Fibroblast of skin of abdomen (primary cell): ENCODE data around the gene PLEKHN1. TPM values are rescaled to one million over a fixed set of nuclear protein-coding genes. Genes with fewer than 3 reads are reported as not detected.

ENCODE experiments used
- DNase-seq: peaks from one replicate; pipeline ENCODE4 v3.0.0-alpha.2; 2013
- polyA plus RNA-seq, 2 experiments: library from polyadenylated mRNA; unstranded; fragments of 120-200 nt; gene quantifications; one replicate each; pipeline ENCODE4 v1.2.1, GENCODE V29; 2013; ENCODE audit not compliant: insufficient read length in 2 of 2

Gene PLEKHN1
- 0.62 TPM for polyA plus RNA-seq (2013, experiment 1 of 2; ENCODE audit: insufficient read length)
- polyA plus RNA-seq (2013, experiment 2 of 2; ENCODE audit: insufficient read length): 0.94 TPM

- DNase-seq: no peak
These were observed at the start of gene PLEKHN1 for GRCh38 chr1:966135-966703. Gene PLEKHN1, plus strand, starts transcription at chr1:966482. Its CDS starts 50 bp downstream, at chr1:966532.

- no peak for DNase-seq
These were observed 49.2 kb upstream of the PLEKHN1 start for GRCh38 chr1:917076-917459.

GRCh38 chr1:917466-918091, 48.7 kb upstream of the PLEKHN1 start:
- no peak for DNase-seq

GRCh38 chr1:918353-918752, 47.9 kb upstream of the PLEKHN1 start:
- no peak for DNase-seq

- no peak for DNase-seq
These were observed 47.4 kb upstream of the PLEKHN1 start for GRCh38 chr1:918843-919242.

GRCh38 chr1:919271-919872, 46.9 kb upstream of the PLEKHN1 start:
- no peak for DNase-seq

- DNase-seq: no peak
These were observed 46.3 kb upstream of the PLEKHN1 start for GRCh38 chr1:920010-920409.

GRCh38 chr1:920521-920920, 45.8 kb upstream of the PLEKHN1 start:
- DNase-seq: no peak

GRCh38 chr1:921011-921837, 45.1 kb upstream of the PLEKHN1 start:
- peak; percentile 85 for DNase-seq

- DNase-seq: peak; percentile 90
These were observed 42.9 kb upstream of the PLEKHN1 start, which contains the start of gene SAMD11 for GRCh38 chr1:923131-923990. Gene SAMD11, plus strand, starts transcription at chr1:923923. Its CDS starts 509 bp downstream, at chr1:924432.

GRCh38 chr1:923991-924655, 42.2 kb upstream of the PLEKHN1 start:
- DNase-seq: no peak

- peak; percentile 42 for DNase-seq
These were observed 41.4 kb upstream of the PLEKHN1 start for GRCh38 chr1:924656-925560.

- peak; percentile 62 for DNase-seq
These were observed 40.5 kb upstream of the PLEKHN1 start for GRCh38 chr1:925561-926421.

- no peak for DNase-seq
These were observed 39.0 kb upstream of the PLEKHN1 start for GRCh38 chr1:927234-927633.

GRCh38 chr1:927748-928147, 38.5 kb upstream of the PLEKHN1 start:
- no peak for DNase-seq

GRCh38 chr1:928825-929661, 37.2 kb upstream of the PLEKHN1 start:
- DNase-seq: no peak

- DNase-seq: no peak
These were observed 36.3 kb upstream of the PLEKHN1 start for GRCh38 chr1:929712-930632.
